GM12878 (cell line): ENCODE results near the gene BTF3. TPM values are rescaled to one million over a fixed set of nuclear protein-coding genes. Genes with fewer than 3 reads are reported as not detected.

Experiments
- ATAC-seq: fragments of 200-7000 bp; cut with Tn5 transposase; 3 replicates; pipeline ENCODE4 v1.9.1; 2020; ENCODE audit warnings: mild to moderate bottlenecking, moderate library complexity
- Bru-seq: library from RNA; stranded (reverse); fragments of 400-500 nt; gene quantifications from one replicate; lab custom pipeline; 2021; lab: Mats Ljungman, UMichigan
- BruChase-seq, 2 experiments: library from RNA; stranded (reverse); fragments of 400-500 nt; gene quantifications; one replicate each; lab custom pipeline; 2021; lab: Mats Ljungman, UMichigan
- BruUV-seq: library from RNA; stranded (reverse); fragments of 400-500 nt; replicated peaks from 2 replicates; lab custom pipeline; 2021; lab: Mats Ljungman, UMichigan
- CTCF ChIA-PET: fragments of 300-600 bp; sonication (Branson Sonifier 250); formaldehyde crosslinking; extraction: SDS; loops from one replicate; lab custom pipeline; 2021; ENCODE audit warnings: inconsistent platforms; lab: Yijun Ruan, JAX
- POLR2A ChIA-PET: fragments of 350-600 bp; formaldehyde crosslinking; extraction: SDS; loops from one replicate; lab custom pipeline; 2021; ENCODE audit warnings: inconsistent platforms; lab: Charles Lee
- RAD21 ChIA-PET: fragments of 300-600 bp; sonication (Branson Sonifier 250); formaldehyde crosslinking; loops from one replicate; lab custom pipeline; 2023; ENCODE audit warnings: antibody characterized with exemption; ENCODE audit not compliant: unreplicated experiment; lab: Charles Lee
- SMC1A ChIA-PET: fragments of 300-600 bp; sonication (Branson Sonifier 250); formaldehyde crosslinking; loops from one replicate; lab custom pipeline; 2023; ENCODE audit not compliant: unreplicated experiment, uncharacterized antibody; lab: Charles Lee
- DNase-seq: peaks from one replicate; pipeline ENCODE4 v3.0.0-alpha.2; 2011; ENCODE audit warnings: low read depth, low spot score
- FAIRE-seq: peaks from 3 replicates; lab custom pipeline; 2011; peaks lifted over from hg19 to GRCh38; lab: Jason Lieb, UNC
- H2AFZ ChIP-seq: 2 replicates; pipeline ENCODE4 v1.6.0; 2011; ENCODE audit warnings: low read depth, low read length, control low read depth; ENCODE audit not compliant: control insufficient read depth
- H3K27ac ChIP-seq: 2 replicates; pipeline ENCODE4 v1.5.1; 2011; ENCODE audit warnings: control low read depth; ENCODE audit not compliant: control insufficient read depth, insufficient read depth
- H3K27me3 ChIP-seq, 2 experiments: replicated peaks in 1 of 2; 2 replicates each; pipeline versions ENCODE4 v1.6.0 to v1.6.1; 2011; ENCODE audit warnings: low read length in 1 of 2; ENCODE audit not compliant: control insufficient read depth in 2 of 2, insufficient read depth in 2 of 2
- H3K36me3 ChIP-seq, 2 experiments: 2 replicates each; pipeline ENCODE4 v1.5.1; 2011; ENCODE audit warnings: low read length in 1 of 2; ENCODE audit not compliant: control insufficient read depth in 2 of 2, insufficient read depth in 2 of 2
- H3K4me1 ChIP-seq: 2 replicates; pipeline ENCODE4 v1.6.1; 2011; ENCODE audit warnings: mild to moderate bottlenecking, low read length, moderate library complexity, mixed read lengths; ENCODE audit not compliant: control insufficient read depth, insufficient read depth
- H3K4me2 ChIP-seq: 2 replicates; pipeline ENCODE4 v1.6.0; 2011; ENCODE audit warnings: control low read depth; ENCODE audit not compliant: control insufficient read depth, insufficient read depth
- H3K4me3 ChIP-seq: fragments of 200-600 bp; sonication (generic); 2 replicates; pipeline ENCODE4 v1.5.1; 2016
- H3K79me2 ChIP-seq: 2 replicates; pipeline ENCODE4 v1.6.0; 2011; ENCODE audit warnings: low read length; ENCODE audit not compliant: control insufficient read depth, insufficient read depth
- H3K9ac ChIP-seq: 2 replicates; pipeline ENCODE4 v1.8.0; 2011; ENCODE audit warnings: low read length, control low read depth, mixed read lengths; ENCODE audit not compliant: control insufficient read depth, insufficient read depth
- H3K9me3 ChIP-seq: replicated peaks from 3 replicates; pipeline ENCODE4 v1.5.1; 2011; ENCODE audit warnings: mild to moderate bottlenecking, low read length; ENCODE audit not compliant: control insufficient read depth, insufficient read depth
- H4K20me1 ChIP-seq: 2 replicates; pipeline ENCODE4 v1.6.0; 2011; ENCODE audit not compliant: control insufficient read depth, insufficient read depth
- CHD4 ChIP-seq: fragments of 200-600 bp; sonication (generic); IDR thresholded peaks from 2 replicates; pipeline ENCODE4 v1.6.1; 2016; ENCODE audit warnings: mild to moderate bottlenecking
- ELK1 ChIP-seq: IDR thresholded peaks from 2 replicates; pipeline ENCODE4 v1.6.1; 2012; ENCODE audit warnings: low read depth, low read length, improper control_type of control experiment
- FOXM1 ChIP-seq: IDR thresholded peaks from 2 replicates; pipeline ENCODE4 v1.6.1; 2012; ENCODE audit warnings: low read depth, mild to moderate bottlenecking, inconsistent platforms, low read length, moderate library complexity
- MEF2A ChIP-seq: IDR thresholded peaks from 2 replicates; pipeline ENCODE4 v1.6.1; 2011; ENCODE audit warnings: low read depth, mild to moderate bottlenecking, low read length, moderate library complexity; ENCODE audit not compliant: insufficient read depth
- NBN ChIP-seq: fragments of 450-650 bp; IDR thresholded peaks from 2 replicates; pipeline ENCODE4 v1.6.1; 2016
- SUZ12 ChIP-seq: fragments of 200-600 bp; sonication (generic); IDR thresholded peaks from one replicate; pipeline ENCODE4 v1.6.1; 2018; ENCODE audit warnings: antibody characterized with exemption, mild to moderate bottlenecking; ENCODE audit not compliant: unreplicated experiment
- TCF3 ChIP-seq: IDR thresholded peaks from 2 replicates; pipeline ENCODE4 v1.6.1; 2012; ENCODE audit warnings: low read depth, mild to moderate bottlenecking, low read length, borderline replicate concordance; ENCODE audit not compliant: insufficient read depth
- ZBTB40 ChIP-seq: fragments of 450-650 bp; IDR thresholded peaks from 2 replicates; pipeline ENCODE4 v1.6.1; 2016; ENCODE audit warnings: mild to moderate bottlenecking, moderate library complexity, borderline replicate concordance
- ZNF24 ChIP-seq: fragments of 450-650 bp; IDR thresholded peaks from 2 replicates; pipeline ENCODE4 v1.6.1; 2017; ENCODE audit warnings: antibody characterized with exemption, mild to moderate bottlenecking
- WGBS: methylation state at CpG from one replicate; pipeline ENCODE4 v1.1.6; 2016; ENCODE audit warnings: low lambda C conversion rate; ENCODE audit not compliant: insufficient replicate concordance, insufficient coverage; ENCODE audit errors: missing lambda C conversion rate; 5-methylcytosine and 5-hydroxymethylcytosine counted together
- in situ Hi-C: fragments of 300-500 bp; cut with MboI; formaldehyde crosslinking; loops from 9 replicates; pipeline ENCODE4 v1.14.3; 2018; ENCODE audit warnings: mixed read lengths
- intact Hi-C: fragments of 100-400 bp; cut with micrococcal nuclease; formaldehyde crosslinking; loops from one replicate; pipeline ENCODE4 v1.14.2; 2022; ENCODE audit not compliant: unreplicated experiment
- long read RNA-seq, 2 experiments: library from polyadenylated mRNA; unstranded; transcript quantifications; one replicate each; pipeline ENCODE4 v2.0.0, GENCODE V29; 2019 to 2020
- polyA minus RNA-seq, 3 experiments: library from RNA; depleted of rRNA, polyadenylated mRNA; stranded (reverse); fragments of >200 nt; gene quantifications; 2 replicates each; pipeline ENCODE4 v1.2.3, GENCODE V29; 2011
- polyA plus RNA-seq, 11 experiments: library from polyadenylated mRNA; depleted of rRNA in 4 of 11; unstranded in 6 of 11; stranded (reverse) in 5 of 11; fragments of >200 nt; fragmentation: Nextera tagmentation in 4 of 11; fragmentation: Illumina TruSeq in 1 of 11; extraction: Ambion mirVana in 4 of 11; extraction: Trizol in 1 of 11; gene quantifications; 1 replicate in 1 of 11; 2 replicates in 10 of 11; pipeline versions ENCODE4 v1.2.1 to v1.2.3, GENCODE V29; 2011 to 2016; ENCODE audit warnings: inconsistent platforms in 2 of 11, missing spikeins in 2 of 11, low read depth in 1 of 11
- total RNA-seq, 4 experiments: library from RNA; depleted of rRNA in 3 of 4; stranded (reverse); fragments of >200 nt in 3 of 4; fragmentation: Illumina TruSeq in 1 of 4; extraction: Trizol in 1 of 4; gene quantifications; 2 replicates each; pipeline versions ENCODE4 v1.2.1 to v1.2.3, GENCODE V29; 2013 to 2021

Gene BTF3
- total RNA-seq (2013; cell fraction: nucleolus; rRNA removed) = 66.9 and 73.7 TPM in 2 replicates
- total RNA-seq (2014; rRNA removed) (492 and 532 TPM in 2 replicates), total RNA-seq (2014; rRNA removed; fragmentation: Illumina TruSeq; extraction: Trizol) (855 and 860 TPM in 2 replicates), total RNA-seq (2021) (836 and 848 TPM in 2 replicates), polyA plus RNA-seq (2011; rRNA removed) (807 and 1,223 TPM in 2 replicates), polyA plus RNA-seq (2014; fragmentation: Illumina TruSeq; extraction: Trizol) (1,650 and 1,701 TPM in 2 replicates), polyA plus RNA-seq (2014; fragmentation: Nextera tagmentation; extraction: Ambion mirVana) (1,000 to 10,000 TPM; 1,064 to 1,108 TPM), polyA plus RNA-seq (2014; rRNA removed) (830 and 886 TPM in 2 replicates), polyA plus RNA-seq (2016; fragmentation: Nextera tagmentation; extraction: Ambion mirVana) (100 to 1,000 TPM; 922 to 993 TPM), polyA minus RNA-seq (2011; rRNA and poly(A)+ RNA removed) (342 and 537 TPM in 2 replicates), Bru-seq, nascent RNA (percentile 99 among the genes with signal in this experiment), BruChase-seq, experiment 1, labeled RNA remaining after a 6-hour chase (percentile 99 among the genes with signal in this experiment), BruChase-seq, experiment 2, labeled RNA remaining after a 2-hour chase (percentile 98 among the genes with signal in this experiment)
- 1,276 TPM for polyA plus RNA-seq (2011; ENCODE audit: low read depth)
- 414 and 476 TPM in 2 replicates for polyA plus RNA-seq (2011; cell fraction: cytosol; rRNA removed)
- polyA plus RNA-seq (2011; cell fraction: nucleus; rRNA removed) = 251 and 283 TPM in 2 replicates
- polyA plus RNA-seq (2012) = 1,031 and 1,134 TPM in 2 replicates
- 199 and 249 TPM in 2 replicates for polyA minus RNA-seq (2011; cell fraction: cytosol; rRNA and poly(A)+ RNA removed)
- polyA minus RNA-seq (2011; cell fraction: nucleus; rRNA and poly(A)+ RNA removed) = 67.9 and 87.3 TPM in 2 replicates
- long read RNA-seq, experiment 1, transcript BTF3-201 (6 exons, 897 nt) = major isoform, 840 of 962 reads
- long read RNA-seq, experiment 1, transcript BTF3-202 (6 exons, 1,237 nt) = minor isoform, 65 of 962 reads
- long read RNA-seq, experiment 1, partial matches to known transcripts = 7 of 962 reads
- long read RNA-seq, experiment 1, other reads (novel, unspliced or antisense) = 49 of 962 reads
- long read RNA-seq, experiment 2, transcript BTF3-202 (6 exons, 1,237 nt) = minor isoform, 28 of 3,324 reads
- long read RNA-seq, experiment 2, transcript BTF3-201 (6 exons, 897 nt) = major isoform, 3,233 of 3,324 reads
- long read RNA-seq, experiment 2, partial matches to known transcripts = 18 of 3,324 reads
- long read RNA-seq, experiment 2, other reads (novel, unspliced or antisense) = 42 of 3,324 reads

- H3K27me3 ChIP-seq = no peaks in the 10 kb centered on the region
- ATAC-seq = peak; percentile 95
- peak; percentile 92 for DNase-seq
- H3K27ac ChIP-seq = peak within 1 kb of the TSS; percentile 93
- ChIA-PET SMC1A (interaction anchor here (0.7 to 1.9 kb wide), 2 partner anchors 11 to 1021 kb away, joined by 3 to 10 read pairs; no protein-coding TSS in a partner anchor), CTCF (interaction anchor here (0.8 to 2.8 kb wide), 7 partner anchors 11 to 73 kb away, joined by 3 to 19 read pairs (median 3); no protein-coding TSS in a partner anchor), POLR2A (interaction anchor here (0.6 kb wide), 1 partner anchor 556 kb away, joined by 4 read pairs; no protein-coding TSS in a partner anchor), RAD21 (interaction anchor here (0.8 to 1.1 kb wide), 2 partner anchors 38 to 67 kb away, joined by 3 read pairs; no protein-coding TSS in a partner anchor)
- H3K4me1 ChIP-seq = no peaks in the 10 kb centered on the region
- peak within 1 kb of the TSS; percentile 94 for H2AFZ ChIP-seq
- in situ Hi-C loops (no loop called here), intact Hi-C loops (no loop called here)
- H3K4me3 ChIP-seq = peak within 1 kb of the TSS; percentile 97
- H4K20me1 ChIP-seq = no peaks in the 10 kb centered on the region
- no peaks in the 10 kb centered on the region for H3K9me3 ChIP-seq
- H3K9ac ChIP-seq = peak within 1 kb of the TSS; percentile 94
- FAIRE-seq = peak; percentile 92
- H3K36me3 ChIP-seq = peaks cover 0 to 15% of the 10 kb centered on the region in 2 experiments; a peak in 3 of 4 replicates
- BruUV-seq = no TSS peak
- H3K4me2 ChIP-seq = peak within 1 kb of the TSS; percentile 86
- H3K79me2 ChIP-seq = peaks cover 53% of the 10 kb centered on the region
- 1% methylated on average over 64 of the region's 67 CpGs for WGBS
- TF ChIP-seq MEF2A (no peak), SUZ12 (no peak), ZNF24 (no peak), TCF3 (0 out of 2 replicates have a peak, but pooled peaks have one; percentile 10), CHD4 (no peak), NBN (peak; percentile 55; the same call in 1 of the 2 replicates), FOXM1 (no peak), ELK1 (peak; percentile 55), ZBTB40 (peak; percentile 92)
These were observed at the start of gene BTF3 for GRCh38 chr5:73498057-73498992. Gene BTF3, plus strand, starts transcription at chr5:73498442. Its CDS starts 226 bp downstream, at chr5:73498668.
